IPS DF 19.7 (cell line): ENCODE results near the gene EML4.

Source experiments
- DNase-seq: peaks from one replicate; pipeline ENCODE4 v3.0.0-alpha.2; 2013; ENCODE audit warnings: low read depth, low spot score

EML4 gene

DNA sequence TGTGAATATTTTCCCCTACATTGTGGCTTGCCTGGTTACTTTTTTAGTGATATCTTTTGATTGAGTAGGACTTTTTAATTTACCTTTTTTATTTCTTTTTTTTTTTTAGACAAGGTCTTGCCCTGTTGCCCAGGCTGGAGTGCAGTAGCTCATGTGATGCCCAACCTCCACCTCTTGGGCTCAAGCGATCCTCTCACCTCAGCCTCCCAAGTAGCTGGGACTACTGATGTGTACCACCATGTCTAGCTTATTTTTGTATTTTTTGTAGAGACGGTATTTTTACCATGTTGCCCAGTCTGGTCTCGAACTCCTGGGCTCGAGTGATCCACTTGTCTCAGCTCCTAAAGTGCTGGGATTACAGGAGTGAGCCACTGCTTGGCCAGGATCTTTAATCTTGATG lies 25.3 kb downstream of the EML4 start:
- no peak for DNase-seq

DNA sequence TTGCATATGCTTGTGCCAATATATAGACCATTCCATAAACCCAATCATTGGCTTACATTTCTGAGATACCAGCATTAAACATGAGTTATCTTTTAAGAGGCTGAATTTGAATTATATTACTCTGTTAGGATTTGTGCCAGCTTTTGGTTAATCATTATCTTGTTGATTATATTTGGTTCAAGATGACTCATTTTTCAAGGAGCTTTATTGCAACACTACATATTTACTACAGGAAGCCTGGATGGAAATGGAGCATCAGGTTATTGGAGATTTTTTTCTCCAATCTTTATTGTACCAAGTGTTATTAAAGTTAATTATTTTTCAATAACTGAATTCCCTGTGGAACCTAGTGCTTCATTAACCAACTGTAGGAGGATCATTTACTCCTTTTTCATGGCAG lies 26.4 kb downstream of the EML4 start:
- no peak for DNase-seq

DNA sequence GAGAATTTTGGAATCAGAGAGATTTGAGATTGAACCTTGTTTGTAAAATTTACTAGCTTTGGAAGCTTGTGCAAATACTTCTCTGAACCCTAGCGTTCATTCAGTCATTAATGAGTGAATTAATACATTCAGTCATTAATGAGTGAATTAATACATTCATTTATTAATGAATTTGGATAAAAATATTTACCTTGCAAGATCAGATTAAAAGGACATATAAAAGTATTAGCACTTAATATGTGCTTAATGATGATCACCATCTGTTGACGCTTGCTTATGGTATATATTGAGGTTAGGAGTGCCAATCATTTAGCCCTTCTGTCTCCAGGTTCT lies 26.9 kb downstream of the EML4 start:
- no peak for DNase-seq

DNA sequence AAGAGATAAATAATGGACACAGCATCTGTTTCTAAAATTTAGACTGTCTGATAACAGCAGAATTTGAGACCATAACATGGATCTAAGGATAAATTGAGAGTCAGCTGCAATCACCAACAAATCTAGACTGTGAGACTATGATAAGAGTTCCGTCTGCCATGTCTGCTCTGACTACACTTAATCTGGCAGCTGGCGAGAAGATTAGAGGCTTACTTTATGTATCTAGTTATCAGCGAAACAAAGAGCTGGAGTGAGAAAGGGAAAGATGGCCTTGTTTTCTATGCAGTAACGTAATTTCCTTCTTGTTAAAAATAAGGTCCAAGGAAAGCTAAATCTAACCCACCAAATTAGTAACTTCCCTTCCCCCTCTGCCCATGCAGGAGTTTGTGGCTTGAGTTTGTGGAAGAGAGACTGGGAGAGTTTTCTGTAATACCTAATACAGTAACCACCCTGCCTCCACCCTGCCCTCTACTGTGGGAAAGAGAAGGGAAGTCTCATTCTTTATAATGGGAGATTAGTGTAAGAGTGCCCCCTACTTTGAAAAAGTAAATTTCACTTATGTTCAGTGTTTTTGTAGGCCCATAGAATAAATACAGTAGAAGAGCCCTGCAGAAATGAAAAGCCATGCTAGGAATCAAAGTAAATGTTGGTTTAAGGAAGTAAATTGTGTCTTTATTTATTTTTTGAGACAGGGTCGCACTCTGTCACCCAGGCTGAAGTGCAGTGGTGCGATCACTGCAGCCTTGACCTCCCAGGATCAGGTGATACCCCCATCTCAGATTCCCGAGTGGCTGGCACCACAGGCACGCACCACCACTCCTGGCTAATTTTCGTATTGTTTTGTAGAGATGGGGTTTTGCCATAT lies 27.5 kb downstream of the EML4 start:
- DNase-seq: peak; percentile 47

DNA sequence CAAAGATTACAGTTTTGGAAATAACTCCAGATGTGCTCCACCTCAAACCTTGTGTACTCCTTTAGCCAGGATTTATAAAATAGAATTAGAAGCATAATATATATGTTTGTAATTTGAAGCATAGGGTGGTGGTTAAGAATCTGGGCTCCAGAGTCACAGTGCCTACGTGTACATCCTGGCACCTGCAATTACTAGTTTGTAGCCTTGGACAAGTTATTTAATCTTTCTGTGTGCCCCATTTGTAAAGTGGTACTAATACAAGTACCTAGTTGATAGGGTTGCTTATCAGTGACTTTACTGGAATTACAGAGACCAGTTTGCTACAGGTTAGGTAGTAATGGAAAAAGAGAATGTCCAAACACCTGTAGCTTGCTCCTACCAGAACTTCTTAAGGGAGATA lies 28.6 kb downstream of the EML4 start:
- no peak for DNase-seq

DNA sequence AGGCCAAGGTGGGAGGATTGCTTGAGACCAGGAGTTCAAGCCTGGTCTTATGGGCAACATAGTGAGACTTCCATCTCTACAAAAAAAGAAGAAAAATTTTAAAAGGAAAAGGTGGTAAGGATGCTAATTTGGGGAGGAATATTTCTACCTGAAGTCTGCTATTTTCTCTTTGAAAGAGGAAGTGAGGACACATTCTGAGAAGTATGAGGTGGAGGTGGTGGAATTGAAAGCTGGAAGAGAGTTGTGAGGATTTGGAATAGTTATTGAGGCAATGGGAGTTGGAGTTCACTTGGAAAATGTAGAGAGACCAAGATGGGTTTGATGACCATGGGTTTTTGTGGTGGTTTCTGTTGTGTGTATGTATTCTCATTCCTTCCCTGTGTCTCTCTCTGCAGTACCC lies 29.3 kb downstream of the EML4 start:
- no peak for DNase-seq

DNA sequence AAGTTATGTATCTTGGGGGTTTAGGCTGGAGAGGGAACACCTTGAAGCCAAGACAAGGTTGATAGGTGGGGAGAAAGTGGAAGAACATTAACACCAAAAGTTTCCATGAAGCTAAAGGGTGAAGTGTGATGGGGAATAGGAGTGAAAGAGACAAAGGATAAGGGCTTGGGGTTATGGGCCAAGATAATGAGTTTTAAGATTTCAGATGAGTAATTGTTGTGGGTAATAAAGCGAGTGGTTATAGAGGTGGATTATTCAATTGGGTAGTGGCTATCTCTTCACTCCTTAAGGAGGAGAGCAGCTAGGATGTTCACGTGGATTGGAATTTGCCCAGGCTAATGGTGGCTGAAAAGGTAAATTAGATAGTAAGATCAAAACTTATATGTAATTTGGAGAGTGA lies 29.8 kb downstream of the EML4 start:
- DNase-seq: no peak

DNA sequence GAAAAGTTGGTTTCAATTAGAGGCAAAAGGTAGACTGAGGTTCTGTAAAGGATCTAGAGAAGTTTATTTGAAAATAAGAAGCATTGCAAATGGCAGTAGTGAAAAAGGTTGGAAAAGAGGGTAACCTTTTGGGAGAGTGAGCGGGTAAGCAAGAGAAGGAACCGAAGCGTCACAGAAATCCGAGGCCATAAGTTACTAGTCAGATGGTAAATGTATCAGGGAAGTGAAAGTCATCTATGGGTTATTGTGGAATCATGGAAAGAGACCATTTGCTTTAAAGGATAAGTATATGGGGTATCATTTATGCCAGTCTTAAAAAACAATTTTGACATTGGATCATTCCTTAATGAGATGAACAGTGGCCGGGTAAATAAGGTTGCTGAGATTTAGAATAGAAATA lies 30.5 kb downstream of the EML4 start:
- no peak for DNase-seq

DNA sequence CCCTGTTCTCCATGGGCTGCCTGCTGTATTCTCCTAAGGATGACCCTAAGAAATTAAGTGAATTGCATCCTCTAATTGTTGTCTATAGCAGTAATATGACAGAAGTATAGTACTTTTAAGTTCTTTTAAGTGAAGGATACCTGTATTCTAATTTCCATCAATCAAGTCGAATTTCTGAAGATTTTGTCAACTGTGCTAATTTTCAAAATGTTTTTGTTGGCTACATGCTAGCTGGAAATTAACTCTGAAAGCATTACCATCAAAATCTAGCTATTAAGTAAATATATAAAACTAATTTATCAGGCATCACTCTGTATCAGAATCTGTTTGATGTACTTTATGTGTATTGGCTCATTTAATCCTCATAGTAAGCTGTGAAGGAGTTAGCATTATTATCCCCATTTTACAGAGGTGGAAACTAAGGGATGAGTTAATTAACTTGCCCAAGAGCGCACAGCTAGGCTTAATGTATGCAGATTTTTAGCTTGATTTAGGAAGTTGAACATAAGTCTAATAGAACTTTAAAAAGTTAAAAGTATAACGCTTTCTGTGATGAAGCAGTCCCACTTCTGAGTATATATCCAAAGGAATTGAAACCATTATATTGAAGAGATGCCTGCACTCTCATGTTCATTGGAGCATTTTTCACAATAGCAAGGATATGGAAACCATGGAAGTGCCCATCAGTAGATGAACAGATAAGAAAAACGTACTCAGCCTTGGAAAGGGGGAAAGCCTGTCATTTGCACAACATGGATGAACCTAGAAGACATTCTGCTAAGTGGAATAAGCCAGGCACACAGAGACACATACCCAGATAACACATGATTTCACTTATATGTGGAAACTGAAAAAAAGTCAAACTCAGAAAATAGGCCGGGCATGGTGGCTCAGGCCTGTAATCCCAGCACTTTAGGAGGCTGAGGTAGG lies 32.0 kb downstream of the EML4 start:
- DNase-seq: no peak

DNA sequence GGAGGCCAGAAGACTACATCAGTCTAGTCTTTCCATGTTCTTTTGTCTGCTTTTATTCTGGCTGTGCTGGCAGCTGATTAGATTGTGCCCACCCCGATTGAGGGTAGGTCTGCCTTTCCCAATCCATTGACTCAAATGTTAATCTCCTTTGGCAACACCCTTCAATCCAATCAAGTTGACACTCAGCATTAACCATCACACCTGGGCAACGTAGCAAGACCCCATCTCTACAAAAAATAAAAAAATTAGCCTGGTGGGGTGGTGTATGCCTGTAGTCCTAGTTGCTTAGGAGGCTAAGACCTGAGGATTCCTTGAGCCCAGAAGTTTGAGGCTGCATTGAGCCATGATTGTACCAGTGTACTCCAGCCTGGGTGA lies 33.5 kb downstream of the EML4 start:
- DNase-seq: no peak

DNA sequence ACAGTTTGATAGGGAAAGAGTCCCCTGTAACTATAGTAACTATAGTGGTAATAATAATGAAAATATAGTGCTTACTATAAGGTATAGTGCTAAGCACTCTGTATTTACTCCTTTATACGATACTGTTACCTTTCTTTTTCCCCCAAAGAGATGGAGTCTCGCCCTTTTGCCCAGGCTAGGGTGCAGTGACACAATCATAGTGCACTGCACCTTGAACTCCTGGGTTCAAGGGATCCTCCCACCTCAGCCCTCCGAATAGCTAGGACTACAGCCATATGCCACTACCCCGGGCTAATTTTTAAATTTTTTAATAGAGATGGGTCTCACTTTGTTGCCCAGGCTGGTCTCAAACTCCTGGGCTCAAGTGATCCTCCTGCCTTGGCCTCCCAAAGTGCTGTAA lies 34.6 kb downstream of the EML4 start:
- DNase-seq: no peak

DNA sequence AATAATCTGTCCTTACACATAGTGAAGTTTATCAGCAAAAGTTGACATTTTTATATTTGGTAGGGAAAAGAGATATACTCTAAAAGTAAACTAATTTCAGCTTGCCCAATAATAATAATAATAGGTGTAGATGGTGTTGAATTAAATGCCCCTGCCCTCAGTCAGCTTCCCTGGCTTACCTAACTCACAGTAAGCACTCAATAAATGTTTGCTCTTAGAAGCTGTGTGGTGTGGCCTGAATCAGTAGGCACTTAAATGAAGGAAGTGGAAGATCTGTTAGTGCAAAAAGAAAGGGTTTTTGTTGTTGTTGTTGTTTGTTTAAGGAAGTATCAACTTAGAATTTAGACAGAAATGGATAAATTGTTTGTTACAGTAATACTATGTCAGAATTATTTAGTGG lies 36.2 kb downstream of the EML4 start:
- no peak for DNase-seq

DNA sequence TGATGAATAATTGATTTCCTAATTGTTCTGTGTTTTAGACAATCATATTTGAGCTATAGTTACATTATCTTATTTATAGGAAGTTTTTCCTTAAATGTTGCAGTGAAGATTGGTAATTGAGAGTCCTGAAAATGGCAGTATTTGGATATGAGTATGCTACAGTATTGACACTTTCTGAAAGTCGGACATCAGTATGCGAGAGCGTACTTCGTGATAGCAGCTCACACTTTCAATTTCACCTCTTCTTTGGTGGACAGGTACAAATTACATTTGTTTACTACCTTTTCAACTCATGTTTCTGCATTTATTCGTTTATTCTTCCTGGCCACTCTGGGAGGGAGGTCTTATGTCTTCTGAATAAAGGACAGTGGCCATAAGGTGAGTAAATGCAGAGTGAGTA lies 38.7 kb downstream of the EML4 start:
- no peak for DNase-seq

DNA sequence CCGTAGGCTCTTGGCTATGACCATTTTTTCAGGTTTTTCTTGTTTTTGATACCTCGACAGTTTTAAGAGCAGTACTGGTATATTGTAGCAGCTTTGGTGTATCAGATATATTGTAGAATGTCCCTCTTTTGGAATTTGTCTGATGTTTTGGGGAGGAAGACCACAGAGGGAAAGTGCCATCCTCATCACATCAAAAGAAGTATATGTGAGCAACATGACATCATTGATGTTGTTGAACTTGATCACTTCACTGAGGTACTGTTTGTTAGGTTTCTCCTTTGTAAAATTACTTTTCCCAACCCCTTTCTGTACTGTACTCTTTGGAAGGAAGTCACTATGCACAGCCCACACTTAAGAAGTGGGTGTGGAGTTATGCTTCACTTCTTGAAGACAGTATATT lies 41.0 kb downstream of the EML4 start:
- no peak for DNase-seq

DNA sequence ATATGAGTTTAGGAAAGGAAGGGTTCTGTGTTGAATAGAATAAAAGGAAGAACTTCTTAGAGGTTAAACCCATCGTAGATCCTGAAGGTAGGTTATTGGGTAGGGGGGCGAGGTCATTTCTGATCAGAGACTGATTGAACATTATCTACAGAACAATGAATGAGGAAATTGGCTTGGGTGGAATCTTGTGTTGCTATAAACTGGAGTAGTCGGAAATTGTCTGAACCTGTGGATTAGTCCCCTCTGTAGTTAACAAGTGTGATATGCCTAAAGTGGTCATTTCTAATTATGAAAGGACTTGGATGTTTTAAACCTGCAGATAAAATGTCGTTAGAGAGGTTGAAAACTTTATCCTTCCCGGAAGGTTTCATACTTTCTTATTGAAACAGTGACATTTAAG lies 42.1 kb downstream of the EML4 start:
- no peak for DNase-seq

DNA sequence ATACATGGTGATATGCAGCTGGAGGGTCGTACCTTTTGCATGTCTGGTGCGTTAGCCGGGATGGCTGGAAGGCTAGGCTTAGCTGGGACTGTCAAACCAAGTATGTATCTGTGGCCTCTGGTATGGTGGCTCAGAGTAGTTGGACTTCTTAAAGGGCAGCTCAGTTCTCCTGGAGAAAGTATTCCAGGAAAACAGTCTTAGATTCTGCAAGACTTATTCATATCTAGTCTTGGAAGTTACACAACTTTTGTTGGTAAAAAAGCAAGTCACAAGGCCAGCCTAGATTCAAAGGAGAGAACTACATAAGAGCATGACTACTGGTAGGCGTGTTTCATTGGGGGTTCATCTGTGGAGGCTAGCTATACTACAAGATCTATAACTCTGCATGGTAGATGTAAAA lies 45.5 kb downstream of the EML4 start:
- DNase-seq: no peak

DNA sequence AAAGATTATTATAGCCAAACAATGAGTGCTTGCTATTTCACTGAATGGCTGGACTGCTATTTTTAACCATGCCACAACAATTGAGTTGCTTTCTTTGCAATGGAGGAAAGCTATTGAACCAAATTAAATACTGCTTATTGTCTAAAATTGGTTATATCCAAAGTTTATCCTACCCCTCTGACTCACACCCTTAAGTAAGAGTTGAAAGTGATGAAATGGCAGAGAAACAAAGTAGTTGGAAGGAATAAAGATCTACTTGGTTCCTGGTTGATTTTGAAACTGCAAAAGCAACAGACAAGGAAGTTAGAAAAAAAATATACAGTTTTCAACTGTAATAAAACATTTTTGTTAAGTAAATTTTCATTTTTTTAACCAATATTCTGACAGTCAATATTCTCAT lies 47.5 kb downstream of the EML4 start:
- DNase-seq: no peak

DNA sequence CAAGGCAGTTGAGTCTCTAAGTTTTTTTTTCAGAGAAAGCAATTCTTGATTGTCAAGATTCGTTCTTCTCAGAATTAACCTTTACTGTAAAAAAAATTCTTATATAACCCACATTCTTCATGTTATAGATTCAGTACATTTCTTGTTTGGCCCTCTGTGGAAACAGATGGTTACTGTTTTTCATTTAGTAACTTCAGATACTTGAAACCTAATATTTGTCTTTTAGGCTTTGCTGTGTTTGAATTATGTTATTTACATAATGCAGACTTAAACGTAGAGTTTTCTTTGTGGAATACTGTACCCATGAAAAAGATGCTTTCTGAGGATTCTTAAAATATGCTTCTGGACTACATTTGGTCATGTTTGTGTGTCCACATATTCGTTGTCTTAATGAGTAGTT lies 48.2 kb downstream of the EML4 start:
- DNase-seq: no peak

DNA sequence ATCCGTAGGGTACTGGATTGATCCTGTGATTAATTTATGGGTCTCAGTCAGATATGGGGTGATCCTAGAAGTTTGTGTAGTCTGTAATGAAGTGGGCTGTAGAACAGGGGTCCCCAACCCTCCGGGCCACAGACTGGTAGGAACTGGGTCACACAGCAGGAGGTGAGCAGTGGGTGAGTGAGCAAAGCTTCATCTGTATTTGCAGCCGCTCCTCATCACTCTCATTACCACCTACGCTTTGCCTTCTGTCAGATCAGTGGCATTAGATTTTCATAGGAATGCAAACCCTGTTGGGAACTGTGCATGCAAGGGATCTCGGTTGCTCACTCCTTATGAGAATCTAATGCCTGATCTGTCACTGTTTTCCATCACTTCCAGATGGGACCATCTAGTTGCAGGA lies 48.8 kb downstream of the EML4 start:
- DNase-seq: no peak

DNA sequence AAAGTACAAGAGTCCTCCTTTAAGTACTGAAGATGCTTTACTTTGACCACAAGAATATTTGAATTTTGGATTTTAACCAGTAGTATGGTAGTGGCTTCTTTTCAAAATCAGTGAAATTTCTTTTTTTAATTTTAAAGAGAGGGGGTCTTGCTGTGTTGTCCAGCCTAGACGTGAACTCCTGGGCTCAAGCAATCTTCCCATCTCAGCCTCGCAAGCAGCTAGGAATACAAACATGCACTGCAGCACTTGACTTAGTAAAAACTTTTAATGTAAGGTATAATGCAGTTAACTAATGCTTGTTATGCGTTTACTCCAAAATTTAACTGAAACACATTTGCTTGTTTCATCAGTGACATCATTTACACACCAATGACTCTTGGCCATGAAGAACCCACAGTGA lies 49.6 kb downstream of the EML4 start:
- DNase-seq: no peak

DNA sequence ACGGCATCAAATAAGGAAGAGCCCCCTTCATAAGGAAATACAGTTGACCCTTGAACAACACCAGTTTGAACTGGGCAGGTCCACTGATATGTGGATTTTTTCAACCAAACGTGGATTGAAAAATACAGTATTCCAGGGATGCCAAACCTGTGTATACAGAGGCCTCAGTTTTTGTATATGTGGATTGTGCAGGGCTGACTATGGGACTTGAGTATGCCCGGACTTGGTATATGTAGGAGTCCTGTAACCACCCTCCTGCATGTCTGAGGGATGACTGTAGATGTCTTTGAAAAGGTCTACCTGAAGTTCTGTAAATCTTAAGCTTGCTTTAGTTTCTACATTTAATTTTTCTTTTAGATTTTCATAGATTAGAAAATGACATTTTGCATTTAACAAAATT lies 50.0 kb downstream of the EML4 start:
- no peak for DNase-seq

DNA sequence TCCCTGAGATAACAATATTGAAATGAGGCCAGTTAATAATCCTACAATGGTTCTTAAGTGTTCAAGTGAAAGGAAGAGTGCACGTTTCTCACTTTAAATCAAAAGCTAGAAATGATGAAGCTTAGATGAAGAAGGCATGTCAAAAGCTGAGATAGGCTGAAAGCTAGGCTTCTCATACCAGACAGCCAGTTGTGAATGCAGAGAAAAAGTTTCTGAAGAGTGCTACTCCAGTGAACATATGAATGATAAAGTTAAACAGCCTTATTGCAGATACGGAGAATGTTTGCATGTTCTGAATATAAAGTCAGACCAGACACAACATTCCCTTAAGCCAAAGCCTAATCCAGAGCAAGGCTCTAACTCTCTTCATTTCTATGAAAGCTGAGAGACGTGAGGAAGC lies 51.4 kb downstream of the EML4 start:
- no peak for DNase-seq
